GM18868 (cell line): ENCODE results near the gene ZBED1.
"Not testable (repeated sequence)": the region's sequence is repeated elsewhere in the genome, so short reads cannot be mapped to it uniquely, and the experiment has no call there.

ENCODE experiments used
- ATAC-seq: cut with Tn5 transposase; IDR thresholded peaks from one replicate; pipeline ENCODE4 v1.9.1; 2021; ENCODE audit warnings: mild to moderate bottlenecking, moderate library complexity; ENCODE audit not compliant: unreplicated experiment

The ZBED1 gene

GRCh38 chrX:2520539-2520938 is 19.8 kb upstream of the ZBED1 start:
- ATAC-seq = no peak

DNA sequence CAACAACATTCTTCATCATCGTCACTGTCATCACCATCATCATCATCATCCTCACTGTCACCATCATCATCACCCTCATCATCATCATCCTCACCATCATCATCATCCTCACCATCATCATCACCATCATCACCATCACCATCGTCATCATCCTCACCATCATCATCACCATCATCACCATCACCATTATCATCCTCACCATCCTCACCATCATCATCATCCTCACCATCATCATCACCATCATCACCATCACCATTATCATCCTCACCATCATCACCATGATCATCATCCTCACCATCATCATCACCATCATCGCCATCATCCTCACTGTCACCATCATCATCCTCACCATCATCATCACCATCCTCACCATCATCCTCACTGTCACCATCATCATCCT is 18.9 kb upstream of the ZBED1 start:
- ATAC-seq = not testable (repeated sequence)

DNA sequence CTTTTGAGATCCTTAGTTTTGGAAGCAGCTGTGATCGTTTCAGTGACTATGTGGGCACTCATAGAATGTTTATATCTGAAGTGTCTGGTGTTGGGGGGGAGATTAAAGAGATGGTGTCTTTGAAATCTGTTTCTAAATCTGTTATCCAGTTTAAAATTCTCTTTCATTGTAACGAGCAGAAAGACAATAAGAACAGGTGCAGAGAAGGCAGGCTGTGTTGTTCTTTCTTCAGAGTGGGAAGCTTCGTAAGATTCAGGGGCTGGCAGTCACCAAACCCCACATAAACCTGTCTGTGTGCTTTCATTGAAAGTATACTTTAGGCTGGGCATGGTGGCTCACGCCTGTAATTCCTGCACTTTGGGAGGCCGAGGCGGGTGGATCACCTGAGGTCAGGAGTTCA is 16.3 kb upstream of the ZBED1 start:
- ATAC-seq = peak; percentile 1

- ATAC-seq = peak; percentile 52
These were observed 15.8 kb upstream of the ZBED1 start for GRCh38 chrX:2516623-2517022.

DNA sequence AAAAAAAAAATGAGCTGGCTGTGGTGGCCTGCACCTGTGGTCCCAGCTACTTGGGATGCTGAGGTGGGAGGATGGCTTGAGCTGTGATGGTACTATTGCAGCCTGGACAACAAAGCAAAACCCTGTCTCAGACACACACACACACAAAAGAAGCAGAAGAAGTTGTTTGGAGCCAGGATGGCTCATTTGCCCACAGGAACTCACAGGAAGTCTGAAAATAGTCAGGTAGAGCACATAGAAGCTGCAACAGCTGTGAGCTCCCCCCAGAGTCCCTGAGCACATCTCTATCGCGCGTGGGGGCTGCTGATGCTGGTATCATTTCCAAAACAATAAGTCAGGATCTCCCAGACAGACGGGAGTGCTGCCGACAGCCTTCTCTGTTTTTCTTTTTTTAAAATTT is 13.4 kb upstream of the ZBED1 start:
- peak; percentile 26 for ATAC-seq

DNA sequence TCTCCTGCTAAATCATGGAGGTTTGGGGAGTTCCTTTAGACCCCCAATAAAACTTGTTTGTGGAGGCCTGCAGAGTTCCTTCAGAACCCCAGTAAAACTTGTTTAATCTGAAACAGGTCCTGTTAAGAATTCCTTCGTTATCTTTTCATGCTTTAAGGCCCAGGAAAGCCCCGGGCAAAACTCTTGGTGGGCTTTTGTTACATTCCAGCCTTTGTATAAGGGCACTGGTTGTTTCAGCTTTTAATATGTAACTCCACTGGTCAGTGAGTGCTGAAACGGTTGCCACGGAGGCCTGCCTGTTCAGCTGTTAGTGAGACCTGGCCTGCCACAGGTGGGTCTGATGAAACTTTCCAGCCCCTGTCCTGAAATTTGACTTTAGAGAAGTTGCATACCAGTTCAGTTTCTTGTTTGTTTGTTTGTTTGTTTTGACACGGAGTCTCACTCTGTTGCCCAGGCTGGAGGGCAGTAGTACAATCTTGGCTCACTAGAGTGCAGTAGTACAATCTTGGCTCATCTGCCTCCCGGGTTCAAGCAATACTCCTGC is 12.4 kb upstream of the ZBED1 start:
- no peak for ATAC-seq

DNA sequence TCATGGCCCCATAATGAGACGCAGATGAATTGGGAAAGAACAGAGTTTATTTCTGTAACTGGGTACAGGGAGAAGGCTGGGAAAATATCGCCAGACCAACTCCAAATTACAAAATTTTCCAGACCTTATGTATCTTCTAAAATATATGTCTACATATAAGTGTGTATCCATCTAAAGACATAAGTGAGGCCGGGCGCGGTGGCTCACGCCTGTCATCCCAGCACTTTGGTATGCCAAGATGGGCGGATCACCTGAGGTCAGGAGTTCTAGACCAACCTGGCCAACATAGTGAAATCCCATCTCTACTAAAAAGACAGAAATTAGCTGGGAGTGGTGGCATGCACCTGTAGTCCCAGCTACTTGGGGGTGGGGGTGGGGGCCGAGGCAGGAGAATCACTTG is 11.7 kb upstream of the ZBED1 start:
- ATAC-seq = no peak

GRCh38 chrX:2511326-2511725 is 10.6 kb upstream of the ZBED1 start:
- no peak for ATAC-seq

- ATAC-seq = no peak
These were observed 8.0 kb upstream of the ZBED1 start for GRCh38 chrX:2508648-2509335.

GRCh38 chrX:2507904-2508627 is 7.3 kb upstream of the ZBED1 start:
- ATAC-seq = no peak

GRCh38 chrX:2507196-2507595 is 6.4 kb upstream of the ZBED1 start:
- no peak for ATAC-seq

DNA sequence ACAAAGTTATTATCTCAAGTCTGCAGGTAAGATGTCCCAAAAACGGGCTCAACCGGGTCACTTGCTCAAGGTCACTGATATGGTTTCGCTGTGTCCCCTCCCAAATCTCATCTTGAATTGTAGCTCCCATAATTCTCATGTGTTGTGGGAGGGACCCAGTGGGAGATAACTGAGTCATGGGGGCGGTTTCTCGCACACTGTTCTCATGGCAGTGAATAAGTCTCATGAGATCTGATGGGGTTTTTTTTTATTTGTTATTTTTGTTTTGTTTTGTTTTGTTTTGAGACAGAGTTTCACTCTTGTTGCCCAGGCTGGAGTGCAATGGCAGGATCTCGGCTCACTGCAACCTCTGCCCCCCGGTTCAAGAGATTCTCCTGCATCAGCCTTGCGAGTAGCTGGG is 4.6 kb upstream of the ZBED1 start:
- ATAC-seq = not testable (repeated sequence)

- no peak for ATAC-seq
These were observed 4.0 kb upstream of the ZBED1 start for GRCh38 chrX:2504706-2505332.

GRCh38 chrX:2503591-2504500 is 3.1 kb upstream of the ZBED1 start:
- ATAC-seq = no peak

DNA sequence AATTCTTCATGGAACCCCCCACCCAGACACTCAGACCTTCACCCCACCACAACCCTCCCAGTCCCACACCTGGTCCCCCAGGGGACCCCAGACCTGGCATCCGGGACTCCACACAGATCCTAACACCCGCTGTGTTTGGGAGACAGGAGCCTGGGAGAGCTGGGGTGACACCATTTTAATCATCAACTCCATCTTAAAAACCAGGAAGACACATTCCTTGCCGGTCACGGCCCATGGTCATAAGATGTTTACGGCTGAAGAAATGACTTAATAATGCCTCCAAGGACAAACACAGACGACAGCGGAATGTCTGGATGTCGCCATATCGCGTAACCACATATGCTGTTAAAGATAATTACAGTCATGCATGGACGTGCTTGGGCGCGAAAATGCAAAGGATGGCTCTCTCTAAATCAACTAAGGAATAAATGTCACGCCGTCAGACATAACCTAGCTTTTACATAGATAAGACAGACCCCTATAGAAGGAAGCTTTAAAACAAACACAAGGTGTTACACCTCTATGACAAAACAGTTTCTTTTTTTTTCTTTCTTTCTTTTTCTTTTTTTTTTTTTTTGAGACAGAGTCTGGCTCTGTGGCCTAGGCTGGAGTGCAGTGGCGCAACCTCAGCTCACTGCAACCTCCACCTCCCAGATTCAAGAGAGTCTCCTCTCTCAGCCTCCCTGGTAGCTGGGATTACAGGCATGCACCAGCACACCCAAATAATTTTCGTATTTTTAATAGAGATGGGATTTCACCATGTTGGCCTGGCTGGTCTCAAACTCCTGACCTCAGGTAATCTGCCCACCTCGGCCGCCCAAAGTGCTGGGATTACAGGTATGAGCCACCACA is 2.1 kb upstream of the ZBED1 start:
- no peak for ATAC-seq

- ATAC-seq = no peak
These were observed 1.4 kb upstream of the ZBED1 start for GRCh38 chrX:2502120-2502667.

DNA sequence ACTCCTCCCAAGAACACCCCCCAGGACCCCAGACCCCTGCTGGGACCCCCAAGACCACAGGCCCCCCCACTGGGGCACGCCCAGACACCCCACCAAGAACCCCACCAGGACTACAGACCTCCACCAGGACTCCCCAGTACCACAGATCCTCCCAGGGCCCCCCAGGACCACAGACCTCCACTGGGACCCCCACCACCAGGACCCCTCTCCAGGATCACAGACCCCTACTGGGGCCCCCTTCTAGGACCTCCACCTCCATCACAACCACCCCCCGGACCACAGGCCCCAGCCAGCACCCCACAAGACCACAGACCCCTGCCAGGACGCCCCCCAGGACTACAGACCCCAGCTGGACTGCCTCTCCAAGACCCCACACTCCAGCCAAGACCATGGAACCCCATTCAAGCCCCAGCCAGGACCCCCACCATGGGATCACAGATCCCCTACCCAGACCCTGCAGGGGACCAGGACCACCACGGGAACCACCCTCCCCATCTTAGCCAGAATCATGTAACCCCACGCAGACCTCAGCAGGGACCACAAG is 855 bp upstream of the ZBED1 start:
- no peak for ATAC-seq

DNA sequence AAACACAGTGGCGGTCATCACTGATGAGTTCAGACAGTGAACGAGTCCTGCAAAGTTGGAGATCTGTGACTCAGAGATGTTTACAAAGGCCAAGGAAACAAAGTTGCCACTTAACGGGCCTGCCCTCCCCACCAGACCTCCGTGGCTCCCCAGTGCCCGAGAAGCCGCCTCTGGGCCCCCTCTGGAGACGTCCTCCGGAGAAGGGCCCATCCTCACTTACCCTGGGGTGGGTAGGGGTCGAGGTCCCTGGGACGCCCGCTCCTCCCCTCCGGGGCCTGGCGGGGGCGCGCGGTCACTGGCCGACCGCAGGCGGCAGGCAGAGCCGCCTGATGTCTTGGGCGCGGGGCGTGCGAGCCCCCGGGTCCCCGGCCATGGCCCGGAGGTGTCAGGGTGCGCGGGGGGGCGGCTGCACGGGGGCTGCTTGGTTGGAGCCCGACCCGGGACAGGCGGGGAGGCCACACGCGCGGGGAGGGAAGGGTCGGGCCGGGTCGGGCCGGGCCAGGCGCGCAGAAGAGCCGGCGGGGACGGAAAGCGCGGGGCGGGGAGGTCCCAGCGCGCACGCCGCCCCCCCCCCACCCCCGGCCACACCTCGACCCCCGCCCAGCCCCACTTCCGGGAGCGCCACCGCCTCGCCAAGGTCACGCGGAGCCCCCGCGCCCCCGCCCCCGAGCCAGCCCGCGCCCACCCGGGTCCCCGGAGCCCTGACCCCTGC is 529 bp downstream of the ZBED1 start:
- ATAC-seq = peak; percentile 37

GRCh38 chrX:2499507-2499906 is 1.3 kb downstream of the ZBED1 start:
- no peak for ATAC-seq
